Activated CD8-positive, alpha-beta memory T cell treated with anti-CD3 and anti-CD28 coated beads, Interleukin-2, amount 50 U/mL, for 4 hours (primary cell): ENCODE measurements around the gene IMP3.

ENCODE experiments used
- DNase-seq: peaks from one replicate; pipeline ENCODE4 v3.0.0-alpha.2; 2020

IMP3 gene

DNA sequence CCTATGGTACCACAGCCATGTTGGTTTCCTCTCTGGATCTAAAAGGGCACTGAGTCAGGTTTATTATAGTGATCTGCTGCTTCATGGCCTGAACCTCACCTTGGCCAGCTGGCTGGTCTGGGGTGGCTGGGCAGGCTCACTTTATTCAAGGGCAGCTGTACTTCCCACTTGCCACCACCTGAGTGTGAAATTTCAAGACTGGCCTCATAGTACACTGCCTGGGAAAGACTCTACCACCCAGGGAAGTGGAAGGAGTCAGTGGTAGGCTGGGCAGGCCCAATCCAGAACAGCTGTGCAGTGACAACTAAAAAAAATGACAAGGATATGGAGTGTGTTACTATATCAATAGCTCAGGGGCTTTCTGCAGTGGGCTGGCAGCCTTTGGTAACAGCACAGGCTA lies 23.3 kb downstream of the IMP3 start:
- no peak for DNase-seq

GRCh38 chr15:75606711-75607699 lies 33.0 kb downstream of the IMP3 start:
- no peak for DNase-seq

DNA sequence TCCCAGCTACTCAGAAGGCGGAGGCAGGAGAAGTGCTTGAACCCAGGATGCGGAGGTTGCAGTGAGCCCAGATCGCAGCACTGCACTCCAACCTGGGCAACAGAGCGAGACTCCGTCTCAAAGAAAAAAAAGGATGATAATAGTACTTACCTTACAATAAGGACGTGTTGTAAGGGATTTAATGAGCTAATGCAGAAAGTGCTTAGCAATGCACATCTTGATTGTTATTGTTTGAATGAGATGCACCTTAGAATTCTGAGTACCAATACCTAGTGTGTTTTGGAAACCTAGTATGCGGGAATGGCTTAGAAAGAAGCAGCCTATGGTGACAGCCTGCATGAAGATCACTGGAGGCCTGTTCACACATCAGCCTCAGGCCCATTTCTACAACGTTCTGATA lies 34.0 kb downstream of the IMP3 start:
- DNase-seq, result no peak

DNA sequence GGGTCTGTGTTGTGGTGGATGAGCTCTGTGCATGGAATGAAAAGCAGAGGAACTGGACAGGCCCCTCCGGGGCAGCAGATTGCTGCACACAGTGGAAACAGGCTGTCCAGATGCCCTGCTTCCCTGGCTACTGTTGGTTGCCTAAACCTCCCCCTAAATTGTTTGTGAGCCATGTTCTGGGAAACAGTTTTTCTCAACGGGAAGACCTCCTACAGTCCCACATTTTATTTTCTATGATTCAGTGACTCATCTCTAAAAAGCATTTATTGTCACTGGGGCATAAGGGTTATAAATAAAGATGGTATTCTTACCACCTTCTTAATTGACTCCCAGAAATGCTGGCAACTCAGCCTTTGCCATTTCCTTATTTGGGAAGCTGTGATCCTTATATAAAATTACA lies 40.6 kb downstream of the IMP3 start:
- no peak for DNase-seq

DNA sequence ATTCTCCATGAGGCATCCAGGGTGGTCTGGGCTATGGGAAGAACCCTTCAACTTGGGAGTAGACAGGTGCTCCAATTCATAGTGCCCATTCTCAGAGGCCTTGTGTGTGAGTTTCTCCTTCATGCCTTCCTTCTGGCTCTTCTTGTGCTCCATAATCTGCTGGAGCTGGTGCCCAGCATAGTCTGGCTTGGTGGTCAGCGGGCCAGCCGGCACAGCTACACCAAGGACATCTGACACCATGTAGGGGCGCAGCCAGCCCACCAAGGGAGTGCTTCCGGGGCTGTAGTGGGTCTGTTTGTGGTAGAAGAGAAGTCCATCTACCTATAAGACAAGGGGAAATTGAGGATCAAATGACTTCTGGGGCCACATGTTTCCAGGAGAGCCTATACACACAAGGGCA lies 41.7 kb downstream of the IMP3 start:
- DNase-seq, result no peak

DNA sequence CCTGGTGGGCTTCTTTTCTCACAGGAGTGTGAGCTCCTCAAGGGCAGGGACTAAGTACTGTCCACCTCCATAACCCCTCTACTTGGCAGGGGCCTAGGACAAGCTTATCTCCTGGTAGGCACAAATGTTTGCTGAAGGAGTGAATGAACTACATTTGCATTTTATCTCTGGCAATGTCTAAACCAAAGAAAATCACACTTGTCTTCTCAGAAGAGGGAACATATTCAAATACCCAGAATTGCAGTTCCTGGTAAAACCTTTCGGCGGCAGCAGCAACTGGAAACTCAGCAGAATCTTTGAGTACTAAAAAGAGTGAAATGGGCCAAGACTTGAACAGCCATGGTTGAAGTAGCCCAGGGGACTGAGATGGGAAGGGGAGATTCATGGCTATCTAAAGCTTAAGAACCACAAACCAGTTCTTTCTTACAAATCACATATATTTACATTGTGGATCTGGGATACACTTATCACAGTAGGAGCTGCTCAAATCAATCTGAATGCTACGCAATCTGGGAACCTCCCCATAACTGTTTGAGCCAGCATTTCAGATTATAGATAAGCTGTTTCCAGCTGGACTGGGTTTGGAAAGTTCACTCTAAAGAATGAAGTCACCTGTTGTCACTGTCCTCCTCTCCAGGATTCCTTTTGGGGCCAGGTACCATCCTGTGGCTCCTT lies 42.2 kb downstream of the IMP3 start:
- no peak for DNase-seq

DNA sequence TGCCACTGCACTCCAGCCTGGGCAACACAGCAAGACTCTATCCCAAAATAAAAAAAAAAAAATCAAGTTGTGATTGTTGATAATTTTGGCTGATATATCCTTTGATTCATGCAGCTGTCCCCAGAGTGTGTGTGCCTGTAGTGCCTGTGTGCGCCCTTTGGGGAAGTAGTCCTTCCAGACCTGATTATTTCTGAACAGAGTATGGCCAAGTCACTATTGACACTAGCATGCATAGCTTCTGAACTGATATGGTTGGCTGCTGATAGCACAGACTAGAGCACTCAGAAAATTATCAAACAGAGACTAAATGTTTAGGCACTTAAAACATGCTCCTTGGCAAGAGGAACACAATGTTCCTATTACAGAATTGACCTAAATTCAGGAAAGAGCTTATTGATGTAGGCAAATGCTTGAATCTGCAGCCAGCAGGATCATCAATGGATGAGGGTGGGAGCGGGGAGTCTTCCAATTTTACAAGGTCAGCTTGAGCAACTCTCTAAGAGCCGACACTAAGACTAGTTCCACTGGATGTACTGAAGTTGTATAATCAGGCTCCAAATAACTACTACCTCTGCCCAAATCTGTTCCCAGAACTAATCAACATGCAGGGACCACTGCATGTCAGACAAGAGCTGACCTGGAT lies 43.2 kb downstream of the IMP3 start:
- DNase-seq, result no peak

- no peak for DNase-seq
Observed at GRCh38 chr15:75594276-75594675, 45.7 kb downstream of the IMP3 start.

DNA sequence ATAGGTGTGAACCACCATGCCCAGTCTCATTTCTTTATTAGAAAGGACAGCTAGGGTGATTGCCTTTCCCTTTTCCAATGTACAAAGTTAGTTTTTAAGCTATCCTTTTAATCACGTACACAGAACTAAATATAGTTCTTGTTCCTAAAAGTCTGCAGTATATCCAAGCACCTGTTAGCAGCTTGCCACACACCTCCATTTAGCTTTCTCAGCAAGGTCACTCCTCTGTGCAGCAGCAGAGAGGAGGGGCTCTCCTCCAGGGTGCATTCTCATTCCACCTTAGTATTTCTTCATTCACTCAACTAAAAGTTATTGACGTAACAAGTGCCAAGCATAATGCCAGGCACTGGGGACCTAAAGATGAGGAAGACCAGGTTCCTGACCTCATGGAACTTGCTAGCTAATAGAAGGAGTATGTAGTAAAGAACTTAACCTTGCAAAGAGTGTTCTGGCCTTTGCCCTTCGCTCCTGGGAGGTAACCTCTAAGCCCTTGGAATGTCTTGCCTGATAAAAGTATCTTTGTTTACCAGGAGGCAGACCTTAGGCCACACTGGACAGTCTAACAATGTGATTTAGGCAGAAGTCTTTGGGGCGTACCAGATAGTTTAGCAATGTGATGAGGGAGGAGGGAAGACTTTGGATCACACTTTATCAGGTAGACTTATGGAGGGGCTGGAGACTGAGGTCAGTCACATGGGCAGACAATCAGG lies 48.2 kb downstream of the IMP3 start:
- no peak for DNase-seq

DNA sequence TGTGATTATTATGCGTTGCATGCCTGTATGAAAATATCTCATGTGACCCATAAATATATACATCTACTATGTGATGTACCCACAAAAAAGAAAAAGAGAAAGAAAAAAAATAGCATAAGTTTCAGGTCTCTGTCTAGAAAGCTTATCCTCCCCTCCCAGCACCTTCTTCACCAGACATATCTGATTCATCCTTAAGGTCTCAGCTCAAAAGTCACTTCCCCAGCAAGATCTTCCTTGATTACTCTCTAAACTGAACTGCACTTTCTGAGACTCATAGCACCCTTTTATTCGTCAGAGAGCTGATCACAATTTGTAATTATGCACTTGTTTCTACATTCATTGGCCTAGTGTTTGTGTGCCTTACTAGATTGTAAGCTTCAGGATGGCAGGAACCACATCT lies 49.8 kb downstream of the IMP3 start:
- no peak for DNase-seq
